Large intestine (tissue), 3 donors: ENCODE results near the gene AFDN. TPM values are rescaled to one million over a fixed set of nuclear protein-coding genes. Genes with fewer than 3 reads are reported as not detected.
A peak's percentile ranks its signal among the peaks of the same experiment; 100 is the strongest.
"Not testable (repeated sequence)": the region's sequence is repeated elsewhere in the genome, so short reads cannot be mapped to it uniquely, and the experiment has no call there.

Experiments used
- DNase-seq, 2 donors: peaks; one replicate each; pipeline versions ENCODE4 v3.0.0 to v3.0.0-alpha.2; 2013
- H3K27ac ChIP-seq: one replicate; pipeline ENCODE4 v1.5.1; 2013; ENCODE audit warnings: low read length
- H3K27me3 ChIP-seq: 2 replicates; pipeline ENCODE4 v1.6.1; 2013; ENCODE audit warnings: low read length; ENCODE audit not compliant: control insufficient read depth, insufficient read depth
- H3K36me3 ChIP-seq: 2 replicates; pipeline ENCODE4 v1.6.1; 2013; ENCODE audit warnings: low read length; ENCODE audit not compliant: control insufficient read depth, insufficient read depth
- H3K4me1 ChIP-seq: one replicate; pipeline ENCODE4 v1.6.1; 2013; ENCODE audit warnings: low read length; ENCODE audit not compliant: control insufficient read depth, insufficient read depth
- H3K4me3 ChIP-seq: one replicate; pipeline ENCODE4 v1.5.1; 2013; ENCODE audit warnings: low read length
- H3K9me3 ChIP-seq: one replicate; pipeline ENCODE4 v1.6.1; 2013; ENCODE audit warnings: mild to moderate bottlenecking, low read depth, low read length, moderate library complexity; ENCODE audit not compliant: control insufficient read depth
- WGBS: methylation state at CpG from one replicate; pipeline ENCODE4 v1.1.5; 2013; ENCODE audit warnings: low lambda C conversion rate; ENCODE audit not compliant: insufficient coverage; 5-methylcytosine and 5-hydroxymethylcytosine counted together
- polyA plus RNA-seq: library from polyadenylated mRNA; unstranded; fragments of 120-200 nt; gene quantifications from one replicate; pipeline ENCODE4 v1.2.1, GENCODE V29; 2013

AFDN gene
- polyA plus RNA-seq, 1 donor = 194 TPM

DNA sequence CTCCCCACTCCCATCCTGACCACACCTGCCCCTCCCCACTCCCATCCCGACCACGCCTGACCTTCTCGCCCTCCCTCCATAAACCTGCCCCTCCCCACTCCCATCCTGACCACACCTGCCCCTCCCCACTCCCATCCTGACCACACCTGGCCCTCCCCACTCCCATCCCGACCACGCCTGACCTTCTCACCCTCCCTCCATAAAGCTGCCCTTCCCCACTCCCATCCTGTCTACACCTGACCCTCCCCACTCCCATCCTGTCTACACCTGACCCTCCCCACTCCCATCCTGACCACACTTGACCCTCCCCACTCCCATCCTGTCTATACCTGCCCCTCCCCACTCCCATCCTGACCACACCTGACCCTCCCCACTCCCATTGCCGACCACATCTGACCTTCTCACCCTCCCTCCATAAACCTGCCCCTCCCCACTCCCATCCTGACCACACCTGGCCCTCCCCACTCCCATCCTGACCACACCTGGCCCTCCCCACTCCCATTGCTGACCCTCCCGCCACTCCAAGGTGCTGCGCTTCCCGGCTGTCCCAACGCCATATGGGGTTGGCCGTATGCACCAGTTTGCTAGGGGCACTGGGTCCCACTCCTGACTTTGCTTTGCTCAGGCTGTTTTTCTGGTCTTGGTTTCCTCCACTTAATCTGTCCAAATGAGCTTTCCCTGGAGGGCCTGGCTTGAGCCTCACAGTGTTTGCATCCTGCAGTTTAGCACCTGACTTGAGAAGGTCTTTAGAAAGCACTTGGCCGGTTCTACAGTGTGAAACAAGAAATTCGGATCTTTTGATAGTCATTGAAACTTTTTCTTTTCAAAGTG is 173.7 kb downstream of the AFDN start:
- no peaks in the 10 kb centered on the region for H3K4me1 ChIP-seq
- no peaks in the 10 kb centered on the region for H3K27me3 ChIP-seq
- no peak for DNase-seq
- no peaks in the 10 kb centered on the region for H3K9me3 ChIP-seq
- WGBS = 100% methylated on average over 1 of the region's 13 CpGs
- no peak overlapping the region for H3K4me3 ChIP-seq
- H3K27ac ChIP-seq = no peak overlapping the region
- H3K36me3 ChIP-seq = no peaks in the 10 kb centered on the region

DNA sequence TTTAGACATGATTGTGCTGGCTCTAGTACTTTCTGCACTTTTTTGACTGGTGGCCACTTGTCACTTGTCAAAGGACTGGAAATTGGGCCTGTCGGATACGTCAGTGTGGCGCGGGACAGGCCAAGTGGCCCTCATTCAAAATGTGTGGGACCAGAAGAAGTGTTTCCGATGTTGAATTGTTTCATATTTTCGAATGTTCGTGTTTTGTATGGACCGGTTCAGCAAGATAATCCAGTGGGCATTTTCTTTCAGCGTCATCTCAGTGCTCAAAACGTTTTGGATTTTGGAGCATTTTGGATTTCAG is 174.3 kb downstream of the AFDN start:
- Histone ChIP-seq H3K9me3 (no peaks in the 10 kb centered on the region), H3K27ac (no peak overlapping the region), H3K36me3 (no peaks in the 10 kb centered on the region), H3K27me3 (no peaks in the 10 kb centered on the region), H3K4me3 (no peak overlapping the region), H3K4me1 (no peaks in the 10 kb centered on the region)
- WGBS = 91% methylated on average over 4 of the region's 10 CpGs
- no peak for DNase-seq

DNA sequence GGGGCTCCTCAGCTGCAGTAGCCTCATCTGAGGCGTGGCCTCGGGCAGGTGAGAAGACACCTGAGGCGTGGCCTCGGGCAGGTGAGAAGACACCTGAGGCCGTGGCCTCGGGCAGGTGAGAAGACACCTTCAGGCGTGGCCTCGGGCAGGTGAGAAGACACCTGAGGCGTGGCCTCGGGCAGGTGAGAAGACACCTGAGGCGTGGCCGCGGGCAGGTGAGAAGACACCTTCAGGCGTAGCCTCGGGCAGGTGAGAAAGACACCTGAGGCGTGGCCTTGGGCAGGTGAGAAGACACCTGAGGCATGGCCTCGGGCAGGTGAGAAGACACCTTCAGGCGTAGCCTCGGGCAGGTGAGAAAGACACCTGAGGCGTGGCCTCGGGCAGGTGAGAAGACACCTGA is 174.8 kb downstream of the AFDN start:
- H3K27me3 ChIP-seq, DNase-seq, H3K4me1 ChIP-seq, H3K27ac ChIP-seq, H3K4me3 ChIP-seq, H3K36me3 ChIP-seq, H3K9me3 ChIP-seq: not testable (repeated sequence)
- WGBS = no CpG with 5 or more reads among the region's 21 CpGs

DNA sequence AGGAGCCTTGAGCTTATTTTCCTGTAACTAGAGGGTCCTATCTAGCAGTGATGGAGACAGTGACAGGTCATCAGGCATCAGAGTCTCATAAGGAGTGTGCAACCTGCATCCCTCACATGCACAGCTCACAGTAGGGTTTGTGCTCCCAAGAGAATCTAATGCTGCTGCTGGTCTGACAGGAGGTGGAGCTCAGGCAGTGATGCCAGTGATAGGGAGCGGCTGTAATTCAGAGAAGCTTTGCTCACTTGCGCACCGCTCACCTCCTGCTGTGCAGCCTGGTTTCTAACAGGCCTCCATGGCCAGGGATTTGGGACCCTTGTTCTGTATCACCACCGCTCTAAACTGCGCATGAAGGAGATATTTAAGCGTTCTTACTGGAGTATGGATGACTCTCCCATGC is 176.1 kb downstream of the AFDN start:
- Histone ChIP-seq H3K9me3 (no peaks in the 10 kb centered on the region), H3K27me3 (no peaks in the 10 kb centered on the region), H3K4me1 (no peaks in the 10 kb centered on the region), H3K4me3 (no peak overlapping the region), H3K27ac (no peak overlapping the region), H3K36me3 (no peaks in the 10 kb centered on the region)
- 100% methylated on average over 2 of the region's 6 CpGs for WGBS
- DNase-seq = no peak

DNA sequence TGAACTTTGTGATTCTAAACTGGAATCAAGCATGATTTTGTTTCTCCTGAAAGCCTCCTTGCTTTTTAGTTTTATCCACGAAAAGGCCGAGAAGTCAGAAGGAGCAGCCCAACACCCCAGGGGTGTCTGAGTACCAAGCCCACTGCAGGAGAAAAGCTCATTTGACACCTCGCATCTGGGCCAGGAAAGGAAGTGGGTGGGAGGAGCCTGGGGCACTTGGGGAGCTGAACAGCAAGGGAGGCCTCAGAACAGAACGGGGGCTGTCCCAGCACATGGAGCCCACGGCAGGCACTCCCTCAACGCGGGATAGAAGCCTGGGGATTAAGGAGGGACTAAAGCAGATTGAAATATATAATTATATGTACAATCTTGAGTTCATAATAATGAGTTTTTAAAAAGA is 177.3 kb downstream of the AFDN start:
- Histone ChIP-seq H3K9me3 (no peaks in the 10 kb centered on the region), H3K36me3 (no peaks in the 10 kb centered on the region), H3K27ac (no peak overlapping the region), H3K4me3 (no peak overlapping the region), H3K4me1 (no peaks in the 10 kb centered on the region), H3K27me3 (no peaks in the 10 kb centered on the region)
- no peak for DNase-seq
- WGBS = 60% methylated on average over 1 of the region's 7 CpGs

DNA sequence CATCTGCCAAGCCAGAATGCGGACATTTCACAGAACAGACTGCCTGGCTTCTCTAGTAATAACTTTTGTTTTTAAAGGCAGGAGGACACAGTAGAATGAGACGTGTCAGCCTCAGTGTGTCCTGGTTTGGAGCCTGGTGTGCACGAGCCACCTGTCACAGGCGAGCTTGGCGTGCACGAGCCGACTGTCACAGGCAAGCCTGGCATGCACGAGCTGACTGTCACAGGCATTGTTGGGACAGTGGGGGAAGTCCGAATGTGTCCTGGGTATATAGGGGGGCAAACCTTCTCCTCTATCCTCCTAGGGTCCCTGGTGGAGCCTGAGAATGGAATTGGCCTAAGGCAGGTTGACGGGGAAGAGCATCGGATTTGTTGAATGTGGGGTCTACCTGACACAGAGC is 178.2 kb downstream of the AFDN start:
- Histone ChIP-seq H3K4me1 (no peaks in the 10 kb centered on the region), H3K36me3 (no peaks in the 10 kb centered on the region), H3K27ac (no peak overlapping the region), H3K9me3 (peaks cover 2% of the 10 kb centered on the region), H3K4me3 (no peak overlapping the region), H3K27me3 (no peaks in the 10 kb centered on the region)
- DNase-seq = no peak
- WGBS = no CpG with 5 or more reads among the region's 11 CpGs

DNA sequence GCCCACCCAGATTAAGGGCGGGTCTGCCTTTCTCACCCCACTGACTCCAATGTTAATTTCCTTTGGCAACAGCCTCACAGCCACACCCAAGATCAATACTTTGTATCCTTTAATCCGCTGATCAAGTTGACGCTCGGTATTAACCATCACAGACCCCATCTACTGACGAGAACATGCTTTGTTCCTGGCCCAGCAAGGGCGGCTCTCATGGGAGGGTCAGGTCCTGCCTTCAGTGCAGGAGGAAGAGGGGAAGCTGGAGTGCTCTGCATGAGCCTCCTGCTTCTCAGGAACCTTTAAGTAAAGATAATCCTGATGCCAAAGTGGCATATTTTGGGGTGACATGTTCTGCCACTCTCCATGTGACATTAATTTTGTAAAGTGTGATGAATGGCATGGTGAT is 179.1 kb downstream of the AFDN start:
- WGBS = no CpG with 5 or more reads among the region's 6 CpGs
- Histone ChIP-seq H3K36me3 (no peaks in the 10 kb centered on the region), H3K4me3 (no peak overlapping the region), H3K9me3 (peaks cover 8% of the 10 kb centered on the region), H3K27me3 (no peaks in the 10 kb centered on the region), H3K4me1 (no peaks in the 10 kb centered on the region), H3K27ac (no peak overlapping the region)
- no peak for DNase-seq

DNA sequence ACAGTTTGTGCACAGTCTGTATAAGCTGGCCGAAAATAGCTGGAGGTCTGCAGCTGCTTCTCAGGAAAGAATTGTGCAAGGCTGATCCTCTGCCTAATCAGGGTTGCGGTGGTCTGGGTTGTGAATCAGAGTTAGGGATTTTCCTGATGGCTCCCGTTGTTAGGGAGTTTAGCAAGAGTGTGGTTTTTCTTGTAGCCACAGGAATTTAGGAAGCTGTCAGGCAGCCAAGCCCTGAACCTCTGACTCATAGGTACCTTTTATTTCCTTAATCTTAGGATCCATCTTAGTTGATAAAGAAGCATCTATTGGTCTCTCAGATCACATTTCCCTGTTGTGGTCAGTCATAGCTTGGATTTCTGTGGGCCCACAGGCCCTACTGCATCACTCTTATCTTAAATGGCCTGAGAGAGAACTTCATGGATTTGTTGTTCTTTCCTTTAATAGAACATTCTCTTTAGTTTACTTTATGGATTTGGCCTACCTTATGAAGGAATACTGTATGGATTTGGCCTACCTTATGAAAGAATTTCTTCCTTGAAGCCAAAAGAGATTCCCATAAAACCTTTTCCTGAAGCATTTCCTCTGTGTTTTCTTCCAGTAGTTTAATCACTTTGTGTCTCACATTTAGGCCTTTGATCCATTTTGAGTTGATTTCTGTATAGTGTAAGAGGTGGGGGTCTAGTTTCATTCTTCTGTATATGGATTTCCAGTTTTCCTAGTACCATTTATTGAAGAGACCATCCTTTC is 181.1 kb downstream of the AFDN start:
- Histone ChIP-seq H3K4me1 (no peaks in the 10 kb centered on the region), H3K36me3 (no peaks in the 10 kb centered on the region)

DNA sequence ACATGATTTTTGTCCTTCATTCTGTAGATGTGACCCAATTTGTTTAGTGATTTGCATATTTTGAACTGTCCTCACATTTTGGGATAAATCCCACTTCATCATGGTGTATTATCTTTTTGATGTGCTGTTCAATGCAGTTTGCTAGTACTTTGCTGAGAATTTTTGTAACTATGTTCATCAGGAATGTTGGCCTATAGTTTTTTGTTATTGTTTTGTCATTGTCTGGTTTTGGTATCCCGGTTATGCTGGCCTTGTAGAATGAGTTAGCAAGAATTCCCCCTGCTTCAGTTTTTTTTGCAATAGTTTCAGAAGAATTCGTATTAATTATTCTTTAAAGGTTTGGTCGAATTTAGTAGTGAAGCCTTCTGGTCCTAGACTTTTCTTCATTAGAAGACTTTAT is 182.6 kb downstream of the AFDN start:
- Histone ChIP-seq H3K27me3 (no peaks in the 10 kb centered on the region), H3K4me1 (no peaks in the 10 kb centered on the region), H3K27ac (no peak overlapping the region), H3K36me3 (no peaks in the 10 kb centered on the region), H3K4me3 (no peak overlapping the region), H3K9me3 (peaks cover 25% of the 10 kb centered on the region)
- no peak for DNase-seq
- WGBS = 94% methylated on average over 3 of the region's 3 CpGs

More for the DNA sequence above, 181.1 kb downstream of the AFDN start:
- H3K27me3 ChIP-seq = no peaks in the 10 kb centered on the region
- no peak overlapping the region for H3K27ac ChIP-seq
- H3K4me3 ChIP-seq = no peak overlapping the region
- no CpG with 5 or more reads among the region's 3 CpGs for WGBS
- peak in 1 of 2 donors; percentile 11 for DNase-seq
- H3K9me3 ChIP-seq = peaks cover 23% of the 10 kb centered on the region

DNA sequence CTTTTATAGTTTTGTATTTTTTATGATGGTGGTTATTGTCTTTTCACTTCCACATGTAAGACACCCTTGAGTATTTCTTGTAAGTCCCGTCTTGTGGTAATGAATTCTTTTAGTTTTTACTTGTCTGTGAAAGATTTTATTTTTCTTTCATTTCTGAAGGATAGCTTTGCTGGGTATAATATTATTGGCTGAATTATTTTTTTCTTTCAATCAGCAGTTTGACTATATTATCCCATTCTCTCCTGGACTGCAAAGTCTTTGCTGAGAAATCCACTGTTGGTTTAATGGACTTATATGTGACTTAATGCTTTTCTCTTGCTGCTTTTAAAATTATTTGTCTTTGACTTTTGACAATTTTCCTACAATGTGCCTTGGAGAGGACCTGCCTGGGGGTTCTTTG is 184.6 kb downstream of the AFDN start:
- Histone ChIP-seq H3K4me1 (no peaks in the 10 kb centered on the region), H3K27ac (no peak overlapping the region), H3K36me3 (no peaks in the 10 kb centered on the region), H3K4me3 (no peak overlapping the region), H3K9me3 (peaks cover 29% of the 10 kb centered on the region), H3K27me3 (no peaks in the 10 kb centered on the region)
- 100% methylated on average over 1 of the region's 1 CpG for WGBS
- DNase-seq = no peak
